ENCODE results near the gene TATDN2.

Gene TATDN2, protein sequence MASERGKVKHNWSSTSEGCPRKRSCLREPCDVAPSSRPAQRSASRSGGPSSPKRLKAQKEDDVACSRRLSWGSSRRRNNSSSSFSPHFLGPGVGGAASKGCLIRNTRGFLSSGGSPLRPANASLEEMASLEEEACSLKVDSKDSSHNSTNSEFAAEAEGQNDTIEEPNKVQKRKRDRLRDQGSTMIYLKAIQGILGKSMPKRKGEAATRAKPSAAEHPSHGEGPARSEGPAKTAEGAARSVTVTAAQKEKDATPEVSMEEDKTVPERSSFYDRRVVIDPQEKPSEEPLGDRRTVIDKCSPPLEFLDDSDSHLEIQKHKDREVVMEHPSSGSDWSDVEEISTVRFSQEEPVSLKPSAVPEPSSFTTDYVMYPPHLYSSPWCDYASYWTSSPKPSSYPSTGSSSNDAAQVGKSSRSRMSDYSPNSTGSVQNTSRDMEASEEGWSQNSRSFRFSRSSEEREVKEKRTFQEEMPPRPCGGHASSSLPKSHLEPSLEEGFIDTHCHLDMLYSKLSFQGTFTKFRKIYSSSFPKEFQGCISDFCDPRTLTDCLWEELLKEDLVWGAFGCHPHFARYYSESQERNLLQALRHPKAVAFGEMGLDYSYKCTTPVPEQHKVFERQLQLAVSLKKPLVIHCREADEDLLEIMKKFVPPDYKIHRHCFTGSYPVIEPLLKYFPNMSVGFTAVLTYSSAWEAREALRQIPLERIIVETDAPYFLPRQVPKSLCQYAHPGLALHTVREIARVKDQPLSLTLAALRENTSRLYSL

GRCh38 chr3:10248184-10248983 is at the start of gene TATDN2:
Gene TATDN2 (plus strand): TSS chr3:10248459. CDS start chr3:10249201, 742 bp downstream.
- DNase-seq (ENCODE audit: low read depth): peak; percentile 82

GRCh38 chr3:10198761-10199649 is 49.3 kb upstream of the TATDN2 start:
- peak; percentile 43 for DNase-seq (ENCODE audit: low read depth)

DNA sequence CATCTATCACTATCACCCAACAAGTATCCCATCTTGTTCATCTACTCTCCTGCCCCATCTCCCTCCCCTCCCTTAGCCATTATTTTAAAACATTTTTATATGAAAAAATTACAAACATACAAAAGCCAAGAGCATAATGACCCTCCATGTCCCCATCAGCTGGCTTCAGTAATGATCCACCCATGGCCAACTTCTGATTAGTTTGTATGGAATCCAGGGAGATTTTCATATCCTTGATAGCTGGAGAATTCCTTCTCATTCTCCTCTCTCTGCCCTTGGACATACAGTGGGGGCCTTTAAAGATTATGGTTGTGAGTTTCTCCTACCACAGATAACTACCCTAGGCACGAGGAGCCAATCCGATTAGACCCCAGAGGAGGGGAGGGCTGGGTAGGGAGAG is 43.3 kb upstream of the TATDN2 start:
- no peak for DNase-seq (ENCODE audit: low read depth)

- DNase-seq (ENCODE audit: low read depth): no peak
Observed at GRCh38 chr3:10205451-10206165, 42.7 kb upstream of the TATDN2 start.

- no peak for DNase-seq (ENCODE audit: low read depth)
Observed at GRCh38 chr3:10206166-10206511, 42.1 kb upstream of the TATDN2 start.

GRCh38 chr3:10213156-10213792 is 35.0 kb upstream of the TATDN2 start:
- no peak for DNase-seq (ENCODE audit: low read depth)

DNA sequence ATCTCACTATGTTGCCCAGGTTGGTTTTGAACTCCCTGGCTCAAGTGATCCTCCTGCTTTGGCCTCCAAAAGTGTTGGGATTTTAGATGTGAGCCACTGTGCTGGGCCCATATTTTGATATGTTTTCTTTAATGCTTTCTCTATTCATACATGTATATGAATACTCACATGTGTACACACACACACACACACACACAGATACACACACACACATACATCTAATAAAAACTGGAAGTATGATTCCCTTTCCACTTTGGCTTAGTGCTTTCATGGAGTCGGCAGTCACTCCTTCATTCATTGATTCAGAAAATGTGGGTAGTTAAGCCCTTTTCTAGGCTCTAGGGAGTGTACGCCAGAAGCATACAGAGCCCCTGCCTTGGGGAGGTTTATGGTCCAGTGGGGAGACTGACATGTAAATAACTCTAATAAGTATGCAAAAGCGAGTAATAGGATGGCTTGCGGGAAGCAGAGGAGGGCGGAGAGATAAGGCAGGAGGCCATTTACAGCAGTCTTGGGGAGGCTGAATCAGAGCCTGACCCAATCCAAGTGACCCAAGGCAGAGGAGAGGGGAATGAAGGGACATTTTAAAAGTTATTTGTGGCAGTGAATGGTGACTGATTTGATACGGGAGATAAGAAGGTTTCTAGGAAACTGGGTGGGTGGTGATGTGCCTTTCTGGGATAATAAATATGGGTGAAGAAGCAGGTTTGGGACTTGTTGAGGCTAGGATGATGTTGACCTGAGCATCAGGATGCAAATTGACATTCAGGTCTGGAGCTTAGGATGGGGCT is 32.5 kb upstream of the TATDN2 start:
- no peak for DNase-seq (ENCODE audit: low read depth)

- DNase-seq (ENCODE audit: low read depth): no peak
Observed at GRCh38 chr3:10217359-10217758, 30.9 kb upstream of the TATDN2 start.

DNA sequence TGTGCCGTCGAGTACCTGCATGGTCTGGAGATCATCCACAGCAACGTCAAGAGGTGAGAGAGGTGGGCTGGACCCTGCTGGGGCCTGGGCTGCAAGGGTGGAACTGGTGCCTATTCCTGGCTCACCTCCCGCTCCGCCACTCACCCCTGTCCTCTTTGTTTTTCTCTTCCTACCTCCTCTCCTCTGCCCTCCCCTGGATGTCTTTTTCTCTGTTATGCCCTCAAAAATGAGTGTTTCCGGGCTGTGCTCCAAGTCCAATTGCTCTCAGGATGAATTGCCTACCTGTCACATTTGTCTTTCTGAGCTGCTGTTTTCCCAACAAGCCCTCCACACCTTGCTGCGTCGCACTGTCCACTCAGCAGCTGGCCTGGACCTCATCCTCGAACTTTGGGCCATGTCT is 28.5 kb upstream of the TATDN2 start:
- no peak for DNase-seq (ENCODE audit: low read depth)

DNA sequence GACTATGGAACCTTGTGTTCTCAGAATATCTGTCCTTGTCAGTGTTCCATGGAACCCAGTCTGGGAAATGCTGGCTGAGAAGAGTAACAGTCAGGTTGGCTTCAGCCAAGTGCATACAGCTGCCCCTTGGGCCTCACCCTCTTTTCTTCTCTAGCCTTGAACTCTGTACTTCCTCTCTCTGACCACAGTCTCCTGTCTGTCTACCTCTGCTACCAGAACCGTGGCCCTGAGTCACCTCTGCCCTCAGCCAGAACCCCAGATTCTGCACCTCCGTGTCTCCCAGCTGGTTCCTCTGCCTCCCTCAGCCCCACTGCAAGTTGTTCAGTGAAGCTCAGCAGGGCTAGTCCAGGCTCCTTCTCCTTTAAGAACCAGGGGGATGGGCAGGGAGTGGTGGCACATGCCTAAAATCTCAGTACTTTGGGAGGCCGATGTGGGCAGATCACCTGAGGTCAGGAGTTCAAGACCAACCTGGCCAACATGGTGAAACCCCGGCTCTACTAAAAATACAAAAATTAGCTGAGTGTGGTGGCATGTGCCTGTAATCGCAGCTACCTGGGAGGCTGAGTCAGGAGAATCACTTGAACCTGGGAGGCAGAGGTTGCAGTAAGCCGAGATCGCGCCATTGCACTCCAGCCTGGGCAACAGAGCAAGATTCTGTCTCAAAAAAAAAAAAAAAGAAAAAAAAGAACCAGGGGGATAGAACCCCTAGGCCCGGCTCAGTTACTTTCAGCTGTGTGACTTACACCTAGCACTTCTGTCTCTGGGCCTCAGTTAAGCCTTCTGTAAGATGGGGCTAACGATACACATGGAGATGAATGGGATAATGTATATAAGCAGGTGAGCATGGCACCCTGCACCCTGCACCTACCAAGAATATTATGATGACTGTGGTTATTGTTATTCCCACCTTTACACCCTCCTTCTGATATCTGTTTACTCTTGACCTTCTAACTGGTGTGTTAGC is 24.3 kb upstream of the TATDN2 start:
- no peak for DNase-seq (ENCODE audit: low read depth)

- DNase-seq (ENCODE audit: low read depth): peak; percentile 49
Observed at GRCh38 chr3:10224794-10225665, 23.2 kb upstream of the TATDN2 start.

GRCh38 chr3:10226293-10226692 is 22.0 kb upstream of the TATDN2 start:
- no peak for DNase-seq (ENCODE audit: low read depth)

DNA sequence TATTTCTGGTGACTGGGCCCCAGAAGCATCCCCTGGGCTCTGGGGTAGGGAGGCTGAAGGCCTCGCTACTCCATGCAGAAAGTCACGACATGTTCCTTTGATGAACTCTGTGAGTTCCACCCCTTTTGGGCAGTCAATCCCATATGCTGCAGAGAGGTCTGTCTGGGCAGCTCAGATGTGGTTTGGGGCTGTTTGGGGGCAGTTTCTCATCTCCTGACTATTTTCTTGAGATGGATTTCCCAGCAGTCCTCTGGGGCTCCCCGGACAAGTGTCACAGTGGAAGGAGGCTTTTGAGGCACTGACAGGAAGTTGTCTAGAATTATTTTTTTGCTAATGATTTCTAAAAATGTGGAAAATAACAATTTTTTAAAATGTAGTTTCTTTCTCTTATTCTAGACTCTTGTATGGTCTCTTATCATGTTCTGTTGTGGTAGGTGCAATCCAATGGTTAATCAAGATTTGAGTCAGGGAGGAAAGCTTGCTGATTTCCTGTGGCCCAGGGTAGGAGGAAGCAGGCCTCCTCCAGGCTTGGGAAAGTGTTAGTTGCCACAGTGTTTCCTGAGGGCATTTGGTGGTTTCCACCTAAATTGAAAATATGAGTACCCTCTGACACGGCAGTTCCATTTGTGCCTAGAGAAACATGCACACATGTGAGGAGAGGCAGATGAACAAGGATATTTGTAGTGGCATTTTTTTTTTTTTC is 19.9 kb upstream of the TATDN2 start:
- DNase-seq (ENCODE audit: low read depth): no peak

DNA sequence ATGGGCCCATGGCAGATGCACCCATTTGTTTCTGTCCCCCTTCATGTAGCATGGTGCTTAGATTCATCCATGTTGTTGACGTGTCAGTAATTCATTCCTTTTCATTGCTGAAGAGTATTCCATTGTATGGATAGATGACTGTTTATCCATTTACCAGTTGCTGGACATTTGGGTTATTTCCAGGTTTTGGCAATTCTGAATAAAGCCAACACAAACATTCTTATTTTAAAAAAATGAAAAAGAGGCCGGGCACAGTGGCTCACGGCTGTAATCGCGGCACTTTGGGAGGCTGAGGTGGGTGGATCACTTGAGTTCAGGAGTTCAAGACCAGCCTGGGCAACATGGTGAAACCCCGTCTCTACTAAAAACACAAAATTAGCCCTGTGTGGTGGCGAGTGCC is 18.7 kb upstream of the TATDN2 start:
- DNase-seq (ENCODE audit: low read depth): no peak

DNA sequence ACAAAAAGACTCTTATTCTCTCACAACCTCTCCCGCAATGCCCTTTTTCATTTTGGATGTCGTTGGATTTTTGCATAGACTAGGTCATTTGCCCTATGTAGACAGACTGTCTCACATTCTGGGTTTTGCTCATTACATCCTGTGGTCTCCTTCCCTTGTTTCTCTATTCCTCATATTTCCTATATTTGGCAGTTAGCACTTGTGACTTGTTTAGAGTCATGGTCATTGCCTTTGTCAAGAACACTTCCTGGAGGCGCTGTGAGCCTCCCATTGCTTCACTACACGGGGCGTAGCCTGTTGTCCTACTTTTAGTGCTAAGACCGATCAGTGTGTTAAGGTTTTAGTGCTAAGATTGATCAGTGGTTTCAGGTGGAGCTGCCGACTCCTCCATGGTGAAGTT is 16.1 kb upstream of the TATDN2 start:
- DNase-seq (ENCODE audit: low read depth): no peak

DNA sequence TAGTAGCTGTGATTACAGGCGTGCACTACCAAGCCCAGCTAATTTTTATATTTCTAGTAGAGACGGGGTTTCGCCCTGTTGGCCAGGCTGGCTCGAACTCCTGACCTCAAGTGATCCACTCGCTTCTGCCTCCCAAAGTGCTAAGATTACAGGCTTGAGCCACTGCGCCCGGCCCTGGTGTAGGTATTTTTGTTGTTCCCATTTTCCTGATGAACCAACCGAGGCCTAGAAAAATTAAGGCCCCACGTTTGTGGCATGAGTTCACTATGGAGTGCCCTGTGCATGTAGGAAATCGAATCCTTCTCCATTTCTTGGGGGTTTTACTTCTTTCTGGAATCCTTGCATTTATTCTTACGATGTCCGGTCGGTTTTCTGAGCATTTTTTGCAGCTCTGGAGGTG is 14.3 kb upstream of the TATDN2 start:
- no peak for DNase-seq (ENCODE audit: low read depth)

Data from stimulated activated CD8-positive, alpha-beta memory T cell treated with anti-CD3 and anti-CD28 coated beads, Interleukin-12 subunit alpha, Interleukin-12 subunit beta, amount 100 ng/mL, for 4 hours (primary cell).